GM18868 (cell line): ENCODE data around the gene OCA2.

Experiments used
- ATAC-seq: cut with Tn5 transposase; IDR thresholded peaks from one replicate; pipeline ENCODE4 v1.9.1; 2021; ENCODE audit warnings: mild to moderate bottlenecking, moderate library complexity; ENCODE audit not compliant: unreplicated experiment

The OCA2 gene

DNA sequence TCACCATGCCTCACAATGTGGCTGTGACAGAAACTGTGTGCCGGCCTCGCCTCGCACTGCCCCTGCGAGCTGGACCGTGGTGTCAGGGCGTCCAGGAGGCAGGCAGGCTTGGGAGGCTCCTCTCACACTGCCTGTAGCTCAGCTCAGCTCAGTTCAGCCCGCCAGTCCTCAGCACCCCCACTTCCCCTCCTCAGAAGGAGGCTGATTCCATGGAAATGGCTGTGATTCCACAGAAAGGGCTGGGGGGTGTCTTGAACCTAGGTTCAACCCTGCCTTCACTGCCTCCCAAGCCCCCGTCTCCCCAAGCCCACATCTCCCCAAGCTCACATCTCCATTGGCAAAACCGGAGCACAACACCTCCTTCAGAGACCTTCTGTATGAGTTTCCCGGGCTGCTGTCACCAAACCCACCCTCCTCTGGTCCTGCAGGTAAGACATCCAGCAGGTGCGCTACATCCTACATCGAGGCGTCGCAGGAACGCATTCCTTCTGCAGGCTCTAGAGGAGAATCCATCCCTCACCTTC lies 94.0 kb downstream of the OCA2 start:
- no peak for ATAC-seq

DNA sequence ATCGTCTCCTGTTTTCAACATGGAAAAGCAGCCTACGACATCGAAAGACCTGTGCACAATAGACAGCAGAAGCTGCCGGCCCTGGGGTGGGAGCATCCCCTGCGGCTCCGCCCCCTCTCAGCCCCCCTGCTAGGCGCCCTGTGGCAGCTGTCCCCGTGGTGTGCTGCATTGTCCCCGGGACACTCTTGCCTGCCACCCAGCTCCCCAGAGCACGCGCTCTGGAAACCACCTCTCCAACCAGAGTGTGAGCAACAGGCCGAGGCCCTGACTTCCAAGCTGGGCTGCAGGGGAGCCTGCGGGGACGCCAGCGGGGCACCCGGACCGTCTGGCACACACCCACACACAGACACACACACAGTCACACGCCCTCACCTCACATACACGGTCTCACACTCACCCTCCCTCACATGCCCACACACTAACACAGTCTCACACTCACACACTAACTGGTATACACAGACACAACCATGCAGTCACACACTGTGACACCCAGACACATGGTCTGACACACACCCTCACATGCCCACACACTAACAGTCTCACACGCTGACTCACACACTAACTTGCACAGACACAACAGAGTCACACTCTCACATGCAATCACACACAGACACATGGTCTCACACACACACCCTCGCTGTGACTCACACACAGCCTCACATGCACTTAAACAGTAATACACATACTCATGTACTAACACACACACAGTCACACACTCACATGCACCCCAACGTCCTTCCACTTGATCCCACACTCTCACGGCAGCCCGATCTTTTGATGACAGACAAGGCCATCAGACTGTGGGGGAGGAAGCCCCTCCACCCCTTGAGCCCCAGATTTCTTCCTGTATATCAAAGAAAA lies 94.7 kb downstream of the OCA2 start:
- no peak for ATAC-seq

DNA sequence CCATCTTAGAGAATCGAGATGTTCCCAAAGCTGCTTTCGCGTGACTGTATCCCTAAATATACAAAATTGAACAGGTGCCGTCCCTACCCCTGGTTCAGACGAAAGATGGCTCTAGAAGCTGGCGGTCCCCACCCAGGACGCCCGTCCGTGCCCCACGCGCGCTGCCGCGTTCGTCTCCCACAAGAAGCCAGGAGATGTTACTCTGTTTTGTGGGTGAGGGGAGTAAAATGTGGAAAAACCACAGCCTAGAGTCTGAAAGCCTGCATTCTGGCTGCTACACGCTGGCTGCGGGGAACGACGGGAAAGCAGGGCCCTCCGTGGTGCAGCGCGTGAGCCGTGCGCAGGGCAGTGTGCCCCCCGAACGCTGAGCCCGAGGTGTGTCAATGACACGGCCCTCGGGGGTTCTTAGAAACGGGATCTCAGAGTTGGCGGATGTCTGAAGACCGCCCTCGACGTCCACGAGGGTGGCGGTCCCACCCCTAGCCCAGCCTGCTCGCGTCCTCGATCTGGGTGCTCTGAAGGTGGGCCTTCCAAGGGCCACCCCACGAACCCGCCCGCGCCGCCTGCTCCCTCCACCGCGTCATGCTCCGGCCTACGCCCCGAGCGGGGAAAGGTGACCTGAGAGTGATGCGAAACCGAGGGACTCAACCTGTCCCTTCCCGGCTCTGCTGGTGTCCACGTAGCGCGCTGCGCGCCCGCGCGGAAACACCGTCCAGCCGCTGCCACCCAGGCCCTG lies 95.6 kb downstream of the OCA2 start:
- no peak for ATAC-seq

DNA sequence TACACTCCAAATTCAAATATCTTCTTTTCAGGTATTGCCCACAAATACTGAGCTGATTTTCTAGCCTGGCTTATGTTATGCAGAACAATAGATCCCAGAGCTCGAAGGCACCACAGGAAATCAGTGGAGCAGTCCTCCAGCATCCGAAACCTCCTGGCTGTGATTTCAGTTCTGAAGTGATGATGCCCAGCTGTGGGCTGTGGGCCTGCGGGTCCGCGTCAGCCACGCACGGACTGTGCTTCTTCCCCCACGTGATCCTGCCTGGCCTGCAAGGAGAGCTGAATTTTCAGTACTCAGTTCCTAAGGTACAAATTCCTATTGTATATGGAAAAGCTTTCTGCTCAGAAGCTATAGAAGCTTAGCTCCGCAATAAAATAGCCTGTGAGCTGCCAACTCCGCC lies 96.2 kb downstream of the OCA2 start:
- ATAC-seq = no peak

DNA sequence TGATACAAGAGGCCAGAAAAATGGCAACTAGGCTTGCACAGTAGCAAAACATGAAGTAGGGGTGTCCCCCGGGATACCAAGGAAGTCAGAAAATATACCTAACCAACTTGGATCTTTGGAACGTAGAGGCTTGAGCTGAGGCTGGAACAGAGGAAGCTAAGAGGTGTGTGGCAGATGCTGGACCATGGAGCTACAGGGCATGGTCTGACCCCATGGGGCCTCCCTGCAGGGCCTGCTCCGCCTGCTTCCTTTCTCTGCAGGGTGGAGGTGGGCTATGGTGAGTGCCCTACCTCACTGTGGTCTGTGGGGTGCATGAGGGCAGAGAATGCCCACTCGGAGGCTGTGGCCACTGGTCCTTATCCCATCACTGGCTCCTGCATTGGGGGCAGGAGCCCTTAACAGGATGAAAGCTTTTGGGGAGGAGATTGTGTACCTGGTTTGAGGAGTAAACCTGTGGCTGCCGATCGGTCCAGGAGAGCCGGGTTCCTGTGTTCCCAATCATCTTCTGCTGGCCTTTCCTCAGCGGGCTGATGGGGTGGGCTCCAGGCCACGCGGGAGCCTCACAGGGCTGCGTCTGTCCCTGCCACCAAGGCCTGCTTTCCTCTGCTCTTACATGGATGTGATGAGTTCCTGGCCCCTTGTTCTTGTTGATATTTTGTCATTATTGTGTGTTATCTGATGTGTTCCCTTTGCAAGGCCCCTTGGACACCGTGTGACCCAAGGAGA lies 96.8 kb downstream of the OCA2 start:
- no peak for ATAC-seq

DNA sequence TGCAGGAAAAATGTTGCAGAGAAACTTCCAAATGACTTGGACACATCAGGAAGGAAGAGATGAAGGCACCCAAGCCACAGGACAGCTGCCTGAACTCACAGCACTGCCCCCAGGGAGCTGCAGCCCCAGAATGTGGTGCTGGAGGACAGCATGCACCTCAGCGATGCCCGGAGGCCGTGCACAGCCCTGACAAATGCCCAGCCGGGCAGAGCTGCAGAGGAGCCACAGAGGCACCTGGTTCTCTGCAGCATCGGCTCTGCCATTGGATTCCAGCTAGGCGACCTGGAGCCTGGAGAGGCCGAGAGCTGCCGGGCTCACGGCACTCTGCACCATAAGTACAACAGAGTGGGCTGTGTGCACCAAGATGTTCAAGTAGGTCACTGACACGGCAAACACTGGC lies 97.5 kb downstream of the OCA2 start:
- no peak for ATAC-seq

DNA sequence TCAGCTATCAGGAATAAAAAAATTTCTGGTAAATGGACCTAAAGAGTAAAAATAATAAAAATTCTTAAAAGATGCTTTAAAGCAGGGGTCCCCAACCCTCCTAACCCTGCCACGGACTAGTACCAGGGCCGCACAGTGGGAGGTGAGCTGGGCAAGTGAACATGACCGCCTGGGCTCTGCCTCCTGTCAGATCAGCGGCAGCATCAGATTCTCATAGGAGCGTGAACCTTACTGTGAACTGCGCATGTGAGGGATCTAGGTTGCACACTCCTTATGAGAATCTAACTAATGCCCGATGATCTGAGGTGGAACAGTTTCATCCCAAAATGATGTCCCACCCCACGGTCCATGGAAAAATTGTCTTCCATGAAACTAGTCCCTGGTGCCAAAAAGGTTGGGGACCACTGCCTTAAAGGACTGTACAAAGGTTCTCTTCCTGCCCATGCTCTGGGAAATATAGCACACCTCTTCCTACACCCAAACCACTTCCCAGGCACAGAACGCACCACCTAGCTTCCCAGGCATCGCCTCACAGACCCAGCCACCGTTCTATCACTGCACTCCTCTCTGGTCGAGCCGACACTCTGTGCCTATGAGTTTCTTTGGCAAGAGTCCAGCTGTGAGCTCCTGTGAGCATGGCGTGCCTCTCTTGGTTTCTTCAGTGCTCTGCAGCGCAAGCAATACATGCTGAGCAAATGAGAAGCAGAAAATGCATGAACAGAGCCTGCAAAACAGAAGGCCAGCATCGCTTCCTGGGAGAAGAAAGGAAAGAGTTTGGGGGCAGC lies 104.9 kb downstream of the OCA2 start:
- no peak for ATAC-seq

DNA sequence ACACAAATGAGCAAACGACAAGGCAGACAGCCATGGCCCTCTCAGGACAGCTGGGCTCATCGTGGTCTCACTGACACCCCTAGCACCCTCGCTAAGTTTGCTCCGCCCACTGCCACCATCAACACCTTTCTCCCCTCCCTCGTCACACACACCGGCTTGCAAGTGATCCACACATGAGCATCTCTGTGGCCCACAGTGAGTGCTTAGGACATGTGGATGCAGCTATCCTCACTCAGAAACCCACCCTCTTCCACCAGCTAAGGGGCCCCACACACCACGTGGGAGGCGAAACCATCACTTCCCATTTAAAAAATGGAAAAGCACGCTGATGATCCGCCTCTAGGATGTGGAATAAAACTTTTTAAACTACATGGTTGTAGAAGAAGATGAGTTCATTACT lies 105.6 kb downstream of the OCA2 start:
- ATAC-seq = no peak

DNA sequence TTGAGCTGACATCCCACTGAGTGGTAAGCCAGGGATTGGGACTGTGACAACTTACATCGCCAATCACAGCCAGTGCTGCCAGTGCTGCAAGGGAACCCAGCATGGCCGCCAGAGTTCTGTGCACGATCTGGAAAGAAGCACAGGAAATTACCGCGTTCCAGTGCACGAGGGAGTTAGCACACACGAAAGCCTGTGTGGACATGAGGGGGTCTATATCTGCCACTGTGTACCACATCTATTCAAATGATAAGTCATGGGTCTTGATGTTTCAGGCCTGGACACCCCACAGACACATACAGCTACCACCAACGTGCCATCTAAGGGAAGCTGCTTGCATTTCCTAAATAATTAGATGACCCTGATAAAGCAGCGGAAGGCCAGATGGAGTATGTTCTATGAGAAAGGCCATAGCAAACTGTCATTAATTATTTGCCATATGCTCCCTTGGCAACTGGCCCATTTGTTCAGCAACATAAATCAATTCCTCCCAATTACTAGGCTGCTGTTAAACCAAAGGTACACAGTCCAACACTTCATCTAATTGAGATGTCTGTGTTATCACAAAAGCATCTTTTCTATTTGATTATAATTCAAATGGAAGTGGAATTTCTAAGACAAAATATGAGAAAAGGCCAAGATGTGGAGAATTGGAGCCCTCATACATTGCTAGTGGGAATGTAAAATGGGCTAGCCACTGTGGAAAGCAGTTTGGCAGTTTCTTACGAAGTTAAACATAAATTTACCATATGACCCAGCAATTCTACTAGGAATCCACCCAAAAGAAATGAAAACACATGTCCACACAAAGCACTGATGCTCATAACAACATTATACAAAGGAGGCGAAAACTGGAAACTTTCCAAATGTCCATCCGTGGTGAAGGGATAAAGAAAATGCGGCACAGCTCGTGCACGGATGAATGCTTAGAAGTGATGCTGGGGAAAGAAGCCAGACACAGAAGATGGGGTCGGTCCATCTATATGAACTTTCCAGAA lies 108.3 kb downstream of the OCA2 start:
- no peak for ATAC-seq

DNA sequence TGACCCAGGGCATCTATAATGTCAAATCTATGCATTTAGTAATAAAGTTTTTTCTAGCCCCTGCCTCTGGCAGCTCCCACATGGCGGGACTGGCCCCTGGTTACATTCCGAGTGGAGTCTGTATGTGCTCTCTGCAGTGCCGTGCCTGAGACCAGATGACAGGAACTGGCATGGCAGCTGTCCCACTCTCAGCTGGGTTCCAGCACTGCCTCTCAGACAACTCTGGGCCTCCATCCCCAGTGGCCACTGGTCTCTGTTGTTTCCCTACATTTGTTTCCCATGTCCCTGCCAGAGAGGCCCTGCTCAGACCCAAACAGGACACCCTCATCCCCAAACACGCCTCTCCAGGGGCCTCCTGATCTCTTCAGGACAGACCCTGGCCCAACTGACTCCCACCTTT lies 109.3 kb downstream of the OCA2 start:
- ATAC-seq = no peak

DNA sequence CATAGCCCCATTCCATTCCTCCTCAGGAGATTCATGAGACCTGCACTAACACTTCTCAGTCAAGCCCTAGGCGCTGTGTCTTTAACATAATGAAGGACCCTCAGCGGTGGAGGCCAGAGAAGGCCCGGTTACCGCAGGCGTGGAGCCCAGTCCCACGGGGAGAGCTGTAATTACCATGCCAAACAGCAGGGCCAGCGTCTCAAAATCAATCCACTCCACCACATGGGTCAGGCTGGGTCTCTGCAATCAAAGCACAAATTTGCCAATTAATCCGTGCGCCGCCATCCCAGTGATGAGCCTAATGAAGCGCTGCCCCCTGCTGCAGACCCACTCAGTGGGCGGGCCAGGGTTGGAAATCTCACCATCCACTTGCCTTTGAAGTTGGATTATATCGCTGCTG lies 109.7 kb downstream of the OCA2 start:
- ATAC-seq = no peak

DNA sequence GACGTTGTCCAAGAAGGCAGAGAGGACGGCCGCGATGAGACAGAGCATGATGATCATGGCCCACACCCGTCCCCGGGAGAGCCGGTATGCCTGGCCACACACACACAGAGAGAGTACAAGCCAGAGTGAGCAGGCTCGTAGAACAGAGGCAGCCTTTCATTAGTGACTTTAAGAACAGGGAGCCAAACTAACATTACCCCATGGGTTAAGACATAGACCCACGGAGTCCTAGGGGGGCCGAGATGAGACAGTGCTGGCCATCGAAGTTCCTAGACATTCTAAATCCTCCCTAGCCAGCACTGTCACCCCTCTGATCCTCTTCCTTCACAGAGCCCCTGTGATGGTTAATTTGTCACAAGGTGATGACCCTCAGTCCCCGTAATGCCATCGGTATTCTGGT lies 114.0 kb downstream of the OCA2 start:
- ATAC-seq = no peak

DNA sequence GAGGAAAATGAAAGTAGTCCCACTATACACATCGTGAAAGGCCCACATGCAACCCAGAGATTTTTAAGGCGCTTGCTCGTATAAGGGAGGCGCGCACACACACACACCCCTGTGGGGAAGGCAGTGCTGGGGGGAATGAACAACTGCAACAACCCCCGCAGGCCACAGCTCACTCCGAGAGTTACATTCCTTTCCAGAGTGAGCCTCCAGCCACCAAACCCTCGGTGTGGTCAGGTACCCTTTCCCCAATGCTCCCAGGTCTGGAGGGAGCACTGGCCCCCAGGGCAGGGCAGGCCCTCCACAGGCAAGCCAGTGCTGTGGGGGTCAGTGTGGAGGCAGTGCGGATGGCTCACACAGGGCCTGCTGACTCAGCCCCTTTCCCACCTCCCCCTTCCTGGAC lies 115.6 kb downstream of the OCA2 start:
- ATAC-seq = no peak

DNA sequence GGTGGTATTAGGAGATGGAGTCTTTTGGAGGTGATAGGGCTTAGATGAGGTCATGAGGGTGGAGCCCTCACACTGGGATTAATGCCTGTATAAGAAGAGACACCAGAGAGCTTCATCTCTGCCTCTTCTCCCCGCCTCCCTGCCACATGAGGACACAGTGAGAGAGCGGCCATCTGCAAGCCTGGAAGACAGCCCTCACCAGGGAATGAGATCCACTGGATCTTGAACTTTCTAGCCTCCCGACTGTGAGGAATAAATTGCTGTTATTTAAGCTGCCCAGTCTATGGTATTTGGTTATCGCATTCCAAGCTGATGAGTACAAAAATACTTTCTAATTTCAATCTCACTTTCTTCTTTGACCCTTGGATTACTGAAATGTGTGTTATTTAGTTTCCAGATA lies 121.4 kb downstream of the OCA2 start:
- ATAC-seq = no peak

DNA sequence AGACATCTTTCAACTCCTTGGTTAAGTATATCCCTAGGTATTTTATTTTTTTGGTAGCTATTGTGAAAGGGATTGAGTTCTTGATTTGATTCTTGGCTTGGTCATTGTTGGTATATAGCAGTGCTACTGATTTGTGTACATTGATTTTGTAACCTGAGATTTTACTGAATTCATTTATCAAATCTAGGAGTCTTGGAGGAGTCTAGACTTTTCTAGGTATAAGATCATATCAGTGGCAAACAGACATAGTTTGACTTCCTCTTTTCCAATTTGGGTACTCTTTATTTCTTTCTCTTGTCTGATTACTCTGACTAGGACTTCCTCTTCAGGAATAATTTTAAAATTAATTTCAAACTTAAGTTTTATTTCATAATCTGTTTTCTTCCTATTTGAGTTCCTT lies 125.2 kb downstream of the OCA2 start:
- no peak for ATAC-seq

DNA sequence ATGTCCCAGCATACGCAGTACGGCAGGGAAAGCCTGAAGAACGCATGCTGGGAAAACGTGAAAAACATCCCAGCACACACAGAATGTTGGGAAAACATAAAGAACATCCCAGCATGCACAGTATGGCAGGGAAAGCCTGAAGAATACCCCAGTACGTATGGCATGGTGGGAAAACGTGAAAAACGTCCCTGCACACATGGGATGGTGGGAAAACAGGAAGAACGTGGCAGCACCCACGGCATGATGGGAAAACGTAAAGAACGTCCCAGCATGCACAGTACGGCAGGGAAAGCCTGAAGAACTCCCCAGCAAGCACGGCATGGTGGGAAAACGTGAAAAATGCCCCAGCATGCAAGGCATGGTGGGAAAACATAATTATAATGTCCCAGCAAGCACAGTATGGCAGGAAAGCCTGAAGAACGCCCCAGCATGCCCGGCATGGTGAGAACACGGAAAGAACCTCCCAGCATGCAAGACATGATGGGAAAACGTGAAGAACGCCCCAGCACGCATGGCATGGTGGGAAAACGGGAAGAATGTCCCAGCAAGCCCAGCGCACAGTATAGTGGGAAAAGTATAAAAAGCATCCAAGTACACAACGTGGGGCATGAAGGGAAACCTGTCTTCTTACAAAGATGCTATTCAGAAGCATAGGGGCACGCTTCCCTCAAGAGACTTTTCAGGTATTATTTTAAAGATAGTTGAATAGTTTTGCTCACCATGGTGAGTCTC lies 128.3 kb downstream of the OCA2 start:
- ATAC-seq = no peak

DNA sequence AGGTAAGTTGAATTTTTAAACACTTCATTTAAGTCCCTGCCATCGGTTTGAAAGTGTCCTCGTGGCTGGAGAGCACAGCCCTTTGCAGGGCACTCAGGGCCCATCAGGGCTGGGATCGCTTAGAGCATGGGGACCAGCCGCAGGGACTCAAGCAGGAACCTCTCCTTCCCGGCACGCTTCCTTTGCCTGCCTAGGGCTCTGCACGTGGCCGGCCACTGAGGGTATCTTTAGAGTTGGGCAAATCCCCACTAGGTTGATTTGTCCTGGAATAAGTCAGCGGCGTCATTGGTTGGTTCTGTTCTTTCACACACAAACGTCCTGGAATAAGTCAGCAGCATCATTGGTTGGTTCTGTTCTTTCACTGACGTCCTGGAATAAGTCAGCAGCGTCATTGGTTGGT lies 131.6 kb downstream of the OCA2 start:
- ATAC-seq = no peak

DNA sequence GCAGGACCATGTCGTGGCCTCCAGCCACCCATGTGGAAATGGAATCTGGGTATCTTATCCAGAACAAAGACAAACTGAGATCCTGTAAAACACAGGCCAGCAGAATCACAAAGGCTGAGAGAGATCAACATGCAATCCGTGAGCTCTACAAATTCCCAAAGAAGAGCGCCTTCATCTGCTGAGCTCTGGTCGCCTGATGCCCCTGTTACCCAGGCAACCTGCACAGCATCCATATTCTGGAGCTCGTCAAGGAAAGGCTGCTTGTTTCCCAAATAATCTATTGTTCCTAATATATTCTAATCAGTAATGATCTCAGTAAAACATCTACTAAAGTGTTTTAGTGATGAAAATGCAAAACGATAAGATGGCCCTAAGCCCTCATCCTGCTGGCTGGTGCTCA lies 133.6 kb downstream of the OCA2 start:
- no peak for ATAC-seq

DNA sequence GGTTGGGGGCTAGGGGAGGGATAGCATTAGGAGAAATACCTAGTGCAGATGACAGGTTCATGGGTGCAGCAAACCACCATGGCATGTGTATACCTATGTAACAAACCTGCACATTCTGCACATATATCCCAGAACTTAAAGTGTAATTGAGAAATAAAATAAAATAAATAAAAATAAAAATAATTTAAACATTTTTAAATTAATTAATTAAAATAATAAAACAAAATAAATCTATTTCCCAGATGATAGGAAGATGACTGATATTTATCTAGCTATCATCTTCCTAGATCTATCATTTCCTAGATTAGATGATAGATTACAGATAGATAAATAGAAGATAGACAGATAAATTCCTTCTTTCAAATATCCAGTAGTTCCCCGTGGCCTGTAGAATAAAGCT lies 137.3 kb downstream of the OCA2 start:
- ATAC-seq = no peak
